ENCODE results near the gene PTMS.

Gene PTMS

DNA sequence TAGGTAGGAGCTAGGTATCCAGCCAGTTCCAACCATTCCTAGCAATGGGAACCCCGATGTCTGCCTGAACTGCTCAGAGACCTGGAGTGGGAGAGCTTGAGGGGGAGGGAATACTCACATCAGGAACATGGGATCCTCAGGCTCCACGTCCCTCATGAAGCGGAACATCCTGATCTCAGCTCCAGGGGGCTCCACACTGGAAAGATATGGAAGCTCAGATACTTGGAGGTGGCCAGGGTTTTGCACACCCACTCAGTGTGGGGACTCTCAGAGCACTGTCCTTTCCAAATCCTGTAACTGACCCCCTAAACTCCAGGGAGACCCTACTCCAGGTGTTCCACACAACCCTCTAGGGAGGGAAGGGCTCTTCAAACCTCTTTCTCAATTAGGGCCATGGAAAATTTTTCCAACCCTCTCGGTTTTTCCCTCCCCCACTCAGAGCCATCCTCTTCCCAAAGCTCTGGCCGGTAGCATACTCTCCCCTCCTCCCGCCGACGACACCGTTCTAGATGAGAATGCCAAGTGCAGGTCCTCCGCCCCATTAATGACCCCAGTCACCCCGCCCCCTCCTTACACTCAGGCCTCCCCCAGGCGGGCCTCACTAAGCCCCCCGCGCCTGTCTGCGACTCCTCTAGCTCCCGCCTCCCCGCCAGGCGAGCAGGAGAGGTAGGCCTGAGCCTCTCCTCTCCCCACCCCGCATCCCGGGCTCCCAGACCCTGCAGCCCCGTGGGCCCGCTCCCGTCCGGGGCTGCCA is 13.8 kb upstream of the PTMS start:
- DNase-seq (ENCODE audit: low read depth) = no peak

DNA sequence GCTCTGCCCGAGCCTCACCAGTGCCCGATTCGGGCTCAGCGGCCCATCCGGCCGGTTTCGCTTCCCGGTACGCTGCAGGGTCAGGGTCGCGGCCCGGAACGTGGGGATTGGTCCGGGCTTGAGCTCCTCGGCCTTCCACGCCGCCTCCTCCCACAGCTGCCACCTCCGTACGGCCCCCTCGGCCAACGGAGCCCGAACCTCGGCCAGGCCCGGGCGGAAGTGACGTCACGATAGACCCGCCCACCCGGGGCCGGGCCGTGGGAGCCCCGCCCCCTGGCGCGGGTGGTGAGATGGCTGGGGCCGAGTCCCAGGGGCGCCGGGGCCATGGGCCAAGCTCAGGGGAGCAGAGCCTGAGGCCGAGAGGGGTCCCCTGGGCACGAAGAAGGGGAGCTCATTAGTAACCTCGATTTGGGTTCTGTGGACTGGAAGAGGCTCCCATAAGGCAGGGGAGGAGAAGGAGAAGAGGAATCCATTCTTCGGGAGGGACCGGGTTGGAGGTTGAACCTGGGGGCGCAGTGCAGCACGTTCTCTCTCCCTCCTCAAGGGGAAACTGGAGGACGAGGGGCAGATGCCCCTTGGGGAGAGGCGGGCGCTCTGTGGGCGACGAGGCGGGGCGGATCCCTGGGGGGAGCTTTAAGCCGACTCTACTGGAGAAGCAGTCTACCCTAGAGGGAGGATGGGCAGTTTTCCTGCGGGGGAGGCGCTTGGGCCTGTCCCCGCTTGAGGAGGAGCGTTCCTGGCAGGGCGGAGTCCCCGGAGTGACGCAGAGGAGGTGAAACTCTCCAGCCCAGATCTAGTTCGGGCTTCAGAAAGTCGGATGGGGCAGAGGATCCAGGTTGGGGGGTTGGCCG is 13.0 kb upstream of the PTMS start, which contains the start of gene MLF2:
TSS of gene MLF2 (minus strand) at position 221 of the 851 bp plus-strand sequence. CDS start 807 bp downstream, outside the sequence.
- peak; percentile 96 for DNase-seq (ENCODE audit: low read depth)

DNA sequence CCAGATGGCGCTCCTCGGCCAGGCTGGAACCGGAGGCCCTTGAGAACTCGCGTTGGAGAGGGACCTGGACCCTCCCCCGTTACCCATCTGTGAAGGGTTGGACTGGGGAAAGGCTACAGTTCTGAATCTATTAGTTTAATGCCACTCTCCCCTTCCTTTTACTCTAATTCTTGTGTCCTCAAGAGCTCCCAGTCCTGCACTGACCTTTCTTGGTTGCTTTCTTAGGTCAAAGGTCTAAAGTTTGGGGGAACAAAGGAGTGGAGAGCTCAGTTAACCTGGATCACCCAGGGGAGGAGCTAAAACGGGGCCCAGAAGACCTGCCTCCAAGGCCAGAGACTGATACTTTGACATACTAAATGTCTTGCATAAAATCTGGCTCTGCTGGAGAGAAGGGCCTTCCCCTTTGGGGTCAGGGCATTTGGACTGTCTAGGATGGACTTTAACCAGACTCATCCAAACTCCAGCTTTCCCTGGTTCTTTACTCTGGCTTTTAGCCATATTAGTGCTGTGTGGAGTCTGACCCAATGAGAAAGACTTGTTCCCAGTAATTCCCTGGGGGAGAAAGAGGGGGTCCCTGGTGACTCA is 12.3 kb upstream of the PTMS start:
- no peak for DNase-seq (ENCODE audit: low read depth)

DNA sequence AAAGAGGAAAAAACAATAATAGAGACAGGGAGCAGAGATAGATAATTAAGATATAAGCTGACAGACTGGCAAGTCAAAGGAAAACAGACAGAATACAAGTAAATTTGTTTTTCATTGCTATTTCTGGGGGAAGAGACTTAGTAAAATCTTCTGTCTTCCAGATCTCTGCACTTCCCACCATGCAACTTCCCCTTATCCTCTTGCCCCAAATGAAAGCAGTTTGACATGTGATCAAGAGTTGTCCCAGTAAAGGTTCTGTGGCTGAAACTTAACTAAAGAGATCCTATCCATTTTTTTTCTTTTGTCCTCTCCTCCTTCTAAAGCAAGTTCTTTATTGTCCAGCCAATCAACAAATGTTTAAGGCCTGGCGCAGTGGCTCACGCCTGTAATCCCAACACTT is 11.8 kb upstream of the PTMS start:
- DNase-seq (ENCODE audit: low read depth) = no peak

DNA sequence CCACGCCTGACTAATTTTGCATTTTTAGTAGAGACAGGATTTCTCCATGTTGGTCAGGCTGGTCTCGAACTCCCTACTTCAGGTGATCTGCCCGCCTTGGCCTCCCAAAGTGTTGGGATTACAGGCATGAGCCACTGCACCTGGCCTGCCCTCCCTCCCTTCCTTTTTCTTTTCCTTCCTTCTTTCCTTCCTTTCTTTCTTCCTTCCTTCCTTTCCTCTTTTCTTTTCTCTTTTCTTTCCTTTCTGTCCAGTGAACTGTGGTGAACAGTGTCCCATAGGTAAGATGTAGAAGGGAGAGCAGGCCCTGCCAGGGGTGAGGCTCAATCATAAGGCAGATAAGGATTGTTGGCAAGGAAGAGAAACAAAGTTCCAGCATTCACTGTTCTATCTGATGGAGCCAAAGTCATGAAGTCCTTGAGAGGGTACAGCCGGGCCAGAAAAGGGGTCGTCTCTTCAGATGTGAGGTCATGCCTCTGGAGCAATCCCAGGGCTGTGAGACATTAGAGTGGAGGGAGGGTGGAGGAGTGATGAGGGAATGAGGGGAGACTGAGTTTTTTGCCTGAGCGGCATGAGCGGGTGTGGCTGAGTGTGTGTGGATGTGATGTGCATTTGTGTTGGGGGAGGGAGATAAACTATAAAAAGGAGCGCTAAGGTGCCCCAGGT is 9.0 kb upstream of the PTMS start:
- no peak for DNase-seq (ENCODE audit: low read depth)

DNA sequence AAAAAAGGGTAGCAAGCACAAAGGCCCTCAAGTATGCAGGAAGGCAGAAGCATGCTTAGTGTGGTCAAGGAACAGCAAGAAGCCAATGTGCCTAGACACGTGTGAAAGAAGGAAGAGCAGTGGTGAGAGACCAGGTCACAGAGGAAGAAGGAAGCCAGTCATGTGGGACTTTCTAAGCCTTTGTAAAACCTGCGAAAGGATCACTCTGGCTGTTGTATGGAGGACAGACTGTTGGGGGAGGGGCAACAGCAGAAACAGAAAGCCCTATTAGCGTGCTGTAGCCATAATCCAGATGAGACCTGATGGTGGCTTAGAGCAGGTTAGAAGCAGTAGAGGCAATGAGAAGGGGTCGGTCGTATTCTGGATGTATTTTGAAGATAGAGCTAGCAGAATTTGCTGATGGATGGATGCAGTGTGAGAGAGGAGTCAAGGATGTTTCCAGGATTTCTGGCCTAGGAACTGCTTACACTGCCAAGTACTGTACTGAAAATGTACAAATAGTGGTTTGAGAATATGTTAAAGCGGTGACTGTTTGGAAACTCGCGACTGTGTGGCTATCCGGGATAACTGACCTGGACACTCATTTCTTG is 7.6 kb upstream of the PTMS start:
- no peak for DNase-seq (ENCODE audit: low read depth)

DNA sequence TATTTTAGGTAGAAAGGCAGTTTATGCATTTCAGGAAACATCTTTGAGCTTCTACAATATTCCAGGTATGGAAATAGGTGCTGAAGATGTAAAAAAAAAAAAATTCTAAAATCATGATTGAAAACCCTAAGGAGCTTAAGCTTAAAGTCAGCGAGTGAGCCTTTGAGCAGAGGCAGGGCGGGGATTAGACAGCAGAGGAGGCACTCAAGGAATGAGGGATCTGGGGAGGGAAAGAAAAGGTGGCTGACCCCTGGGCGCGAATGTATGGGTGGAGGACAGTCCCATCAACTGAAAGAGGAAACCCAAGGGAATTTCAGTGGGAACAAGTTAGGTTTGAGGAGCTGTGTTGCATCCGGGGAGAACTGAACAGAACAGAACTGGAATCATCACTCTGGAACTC is 6.4 kb upstream of the PTMS start:
- DNase-seq (ENCODE audit: low read depth) = no peak

DNA sequence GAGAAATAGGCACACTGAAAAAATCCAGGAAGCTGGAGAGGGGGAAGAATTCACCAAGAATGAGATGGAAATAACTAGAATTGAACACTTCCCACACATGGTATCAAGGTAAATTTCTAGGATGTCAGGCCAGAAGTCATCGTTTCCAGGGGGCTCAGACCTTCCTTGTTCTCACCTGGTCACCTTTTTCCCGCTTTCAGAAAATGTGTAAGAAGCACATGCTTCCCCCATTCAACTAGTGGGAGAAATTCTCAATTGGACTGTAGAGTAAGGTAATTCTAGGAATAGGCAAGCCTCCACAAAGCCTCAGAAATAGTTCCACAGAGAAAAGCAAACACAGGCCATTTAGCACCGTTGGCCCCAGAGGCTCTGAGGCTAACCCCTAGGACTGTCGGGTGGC is 2.8 kb upstream of the PTMS start:
- no peak for DNase-seq (ENCODE audit: low read depth)

DNA sequence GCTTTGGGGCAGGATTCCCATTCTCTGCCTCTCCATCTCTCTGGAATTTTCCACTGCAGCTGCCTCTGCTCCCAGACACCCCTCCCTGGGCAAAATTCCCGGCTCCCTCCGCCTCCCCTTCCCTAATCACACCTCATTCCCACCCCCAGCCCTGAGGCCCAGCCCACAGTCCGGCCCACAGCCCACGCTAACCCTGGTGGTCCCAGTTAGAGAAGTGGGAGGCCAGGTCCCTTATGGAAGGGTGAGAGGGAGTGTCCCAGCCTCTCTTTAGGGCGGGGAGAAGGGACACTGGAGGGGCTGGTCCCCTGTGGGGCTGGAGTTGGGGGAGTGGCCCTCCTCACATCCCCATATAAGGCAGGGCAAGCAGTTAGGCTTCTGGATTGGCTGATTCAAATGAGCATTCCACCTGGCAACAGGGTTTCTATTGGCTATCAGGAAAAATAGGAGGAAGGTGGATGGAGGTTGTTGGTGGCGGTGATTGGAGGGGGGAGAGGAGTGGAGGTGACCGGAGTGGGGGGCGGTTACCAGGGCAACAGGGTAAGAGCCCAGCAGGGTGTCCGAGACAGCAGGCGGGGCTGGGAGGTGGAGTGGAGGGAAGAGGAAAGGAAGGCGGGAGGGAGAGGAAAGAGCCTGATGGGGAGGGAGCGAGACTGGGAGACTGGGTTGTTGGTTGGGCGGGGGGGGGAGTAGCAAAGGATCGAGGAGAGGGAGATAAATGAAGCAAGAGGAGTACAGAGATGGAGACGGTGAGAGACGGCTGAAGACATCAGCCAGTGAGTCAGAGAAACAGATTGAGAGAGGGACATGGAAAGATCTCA is 1.9 kb upstream of the PTMS start:
- no peak for DNase-seq (ENCODE audit: low read depth)

DNA sequence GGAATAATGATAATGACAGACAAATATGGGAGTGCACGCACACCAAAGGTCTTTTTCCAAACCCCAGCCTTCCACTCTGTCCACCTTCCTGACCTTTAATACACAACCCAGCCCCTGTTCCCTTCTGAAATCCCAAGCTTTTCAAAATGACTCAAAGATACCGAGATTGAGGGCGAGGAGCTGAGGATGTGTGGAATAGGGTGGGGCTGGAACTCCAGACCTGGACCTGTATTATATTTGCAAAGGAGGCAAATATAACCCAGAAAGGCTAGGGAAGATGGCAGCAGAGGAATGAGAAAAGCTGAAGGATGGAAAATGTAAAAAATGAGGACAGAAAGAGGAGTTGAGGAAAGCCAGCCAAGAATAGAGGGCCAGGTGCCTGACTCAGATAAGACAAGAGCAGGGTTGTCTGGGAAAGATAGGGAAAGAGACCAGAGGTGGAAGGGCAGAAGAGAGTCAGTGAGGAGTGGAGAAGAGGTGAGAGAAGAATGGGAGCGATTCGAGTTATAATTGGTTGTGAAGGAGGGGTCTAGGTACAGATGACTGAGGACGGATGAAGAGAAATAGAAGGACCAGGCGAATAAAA is 1.0 kb upstream of the PTMS start:
- DNase-seq (ENCODE audit: low read depth) = no peak

DNA sequence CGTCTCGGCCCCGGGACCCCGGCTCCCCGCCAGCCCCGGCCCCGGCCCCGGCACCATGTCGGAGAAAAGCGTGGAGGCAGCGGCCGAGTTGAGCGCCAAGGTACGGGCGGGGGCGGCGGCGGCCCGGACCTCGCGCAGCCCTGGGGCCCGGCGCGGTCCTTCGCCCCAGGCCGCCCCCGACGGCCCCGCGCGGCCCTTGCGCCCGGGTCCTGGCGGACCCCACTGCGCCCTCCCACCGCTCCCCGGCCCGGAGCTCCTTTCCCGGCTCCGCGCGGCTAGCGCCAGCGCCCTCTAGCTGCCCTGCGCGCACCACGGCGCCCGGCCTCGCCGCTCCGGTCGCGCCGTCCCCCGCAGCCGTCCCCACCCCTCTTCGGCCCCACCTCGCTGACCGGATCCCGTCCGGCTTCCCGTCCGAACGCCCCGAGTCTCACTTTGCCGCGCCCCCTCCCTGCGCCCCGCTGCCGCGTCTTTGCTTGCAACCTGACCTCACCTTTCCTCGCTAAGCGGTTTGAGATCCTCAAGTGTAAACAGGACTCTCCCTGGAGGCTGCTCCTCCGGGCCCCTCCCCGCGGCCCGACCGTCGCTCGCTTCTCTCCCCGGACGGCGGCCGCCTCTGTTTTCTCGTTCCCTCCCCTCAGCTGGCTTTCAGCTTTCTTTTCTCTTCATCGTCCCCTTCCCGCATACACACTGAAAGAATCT is 637 bp downstream of the PTMS start:
- no peak for DNase-seq (ENCODE audit: low read depth)

DNA sequence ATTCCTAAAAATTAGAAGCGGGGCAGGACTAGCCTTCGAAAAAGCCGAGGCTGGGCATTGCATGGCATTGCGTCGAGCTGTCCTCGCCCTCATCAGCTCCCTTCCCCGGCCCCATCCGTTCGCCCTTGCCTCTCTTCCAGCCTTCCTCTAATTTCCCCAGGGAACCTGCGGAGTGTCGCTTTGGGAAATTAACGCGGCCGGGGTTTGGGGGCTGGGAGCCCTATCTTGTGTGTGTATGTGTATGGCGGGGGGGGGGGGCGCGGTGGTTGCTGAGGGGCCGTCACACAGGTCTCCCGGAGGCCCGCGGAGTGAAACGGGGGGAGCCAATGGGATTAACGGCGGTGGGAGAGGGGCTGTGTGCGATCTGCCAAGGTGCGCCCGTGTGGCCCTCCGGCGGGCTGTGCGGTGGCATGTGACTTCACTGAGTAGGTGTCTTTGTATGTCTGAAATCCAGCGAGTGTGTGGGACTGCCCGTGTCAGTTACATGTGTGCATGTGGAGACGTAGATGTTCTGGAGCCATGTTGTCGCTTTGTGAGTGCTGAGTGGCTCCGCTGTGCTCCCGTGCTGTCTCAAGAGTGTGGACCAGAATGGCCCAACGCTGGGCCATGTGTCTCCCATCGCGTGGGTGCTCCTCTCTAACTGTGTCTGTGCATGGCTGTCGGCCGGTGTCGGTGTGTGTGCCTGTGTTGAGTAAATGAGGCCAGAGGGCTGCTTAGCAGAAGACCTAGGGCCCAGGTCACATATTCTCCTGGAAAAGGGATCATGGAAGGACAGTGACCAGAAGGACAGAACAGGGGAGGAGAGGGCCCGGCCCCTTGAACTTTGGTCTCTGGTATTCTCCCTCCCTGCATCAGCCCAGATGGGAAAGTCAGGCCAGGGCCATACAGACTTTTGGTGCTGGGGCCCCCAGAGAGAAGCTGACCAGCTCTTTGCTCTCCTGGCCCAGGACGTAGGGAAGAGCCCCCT is 1.5 kb downstream of the PTMS start:
- DNase-seq (ENCODE audit: low read depth) = no peak

DNA sequence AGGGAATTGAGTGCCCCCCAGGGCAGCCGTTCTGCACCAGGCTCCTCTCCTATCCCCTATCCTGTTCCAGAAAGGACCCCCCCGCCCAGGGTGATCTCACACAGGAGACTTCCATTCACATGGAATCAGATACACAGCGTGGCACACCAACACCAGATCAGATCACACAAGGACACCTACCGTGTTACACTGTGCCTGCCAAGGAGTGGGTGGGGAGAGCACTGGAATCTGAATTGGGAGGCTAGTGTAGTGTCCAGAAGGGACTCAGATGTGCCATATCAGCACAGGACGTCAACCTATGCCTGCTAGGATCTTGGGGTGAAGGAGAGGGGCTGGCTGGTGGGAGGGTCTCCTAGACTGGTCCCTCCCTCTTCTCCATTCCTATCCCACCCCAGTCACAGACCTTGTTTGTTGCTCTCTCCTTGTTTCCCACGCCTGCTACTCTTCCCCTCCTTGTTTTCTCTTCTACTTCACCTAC is 2.3 kb downstream of the PTMS start:
- DNase-seq (ENCODE audit: low read depth) = no peak

DNA sequence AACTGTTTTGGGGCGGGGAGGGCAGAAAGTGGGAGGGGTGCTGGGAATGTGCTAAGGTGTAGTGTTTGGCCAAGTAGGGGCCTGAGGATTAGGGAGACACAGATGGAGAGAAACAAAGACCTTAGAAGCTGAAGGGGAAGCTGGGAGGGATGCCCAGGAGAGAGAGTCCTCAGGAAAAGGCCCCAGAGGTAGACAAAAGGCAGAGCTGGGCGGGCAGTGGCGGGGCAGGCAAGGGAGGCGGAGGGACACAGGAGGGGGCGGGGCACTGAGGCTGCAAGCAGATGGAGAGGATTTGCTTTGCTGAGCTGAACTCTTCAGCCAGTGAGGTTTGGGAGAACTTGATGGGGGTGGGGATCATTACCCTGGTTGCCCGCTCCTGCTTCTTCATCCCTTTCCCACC is 2.8 kb downstream of the PTMS start:
- DNase-seq (ENCODE audit: low read depth) = no peak

DNA sequence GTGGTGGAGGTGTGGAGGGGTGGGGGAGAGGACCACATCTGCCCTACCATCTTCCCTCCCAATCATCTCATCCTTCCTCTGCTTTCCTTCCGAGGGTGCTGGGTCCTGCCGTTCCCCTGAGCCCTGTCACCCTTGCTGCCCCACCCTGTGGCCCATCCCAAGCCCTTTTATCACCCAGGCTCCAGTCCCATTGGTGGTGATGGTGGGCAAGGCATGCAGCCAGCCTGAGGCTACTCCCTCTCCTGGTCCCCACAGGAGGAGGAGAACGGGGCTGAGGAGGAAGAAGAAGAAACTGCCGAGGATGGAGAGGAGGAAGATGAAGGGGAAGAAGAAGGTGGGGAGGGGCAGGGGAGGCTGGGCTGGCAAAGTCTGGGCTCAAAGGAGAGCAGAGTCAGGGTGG is 3.5 kb downstream of the PTMS start:
- DNase-seq (ENCODE audit: low read depth) = no peak

DNA sequence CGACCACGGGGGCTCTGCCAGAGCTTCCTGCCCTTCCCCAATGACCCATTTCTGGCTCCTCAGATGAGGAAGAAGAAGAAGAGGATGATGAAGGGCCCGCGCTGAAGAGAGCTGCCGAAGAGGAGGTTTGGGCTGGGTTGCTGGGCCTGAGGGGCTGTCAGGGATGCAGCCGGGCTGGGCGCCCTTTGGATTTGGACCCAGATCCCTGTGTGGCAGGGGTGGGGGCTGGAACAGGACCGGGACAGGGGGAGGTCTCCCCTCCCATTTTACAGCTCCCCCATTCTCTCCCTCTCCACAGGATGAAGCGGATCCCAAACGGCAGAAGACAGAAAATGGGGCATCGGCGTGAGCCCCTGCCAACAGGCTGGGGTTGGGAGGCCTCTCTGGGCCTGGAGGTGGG is 3.9 kb downstream of the PTMS start:
- DNase-seq (ENCODE audit: low read depth) = no peak

DNA sequence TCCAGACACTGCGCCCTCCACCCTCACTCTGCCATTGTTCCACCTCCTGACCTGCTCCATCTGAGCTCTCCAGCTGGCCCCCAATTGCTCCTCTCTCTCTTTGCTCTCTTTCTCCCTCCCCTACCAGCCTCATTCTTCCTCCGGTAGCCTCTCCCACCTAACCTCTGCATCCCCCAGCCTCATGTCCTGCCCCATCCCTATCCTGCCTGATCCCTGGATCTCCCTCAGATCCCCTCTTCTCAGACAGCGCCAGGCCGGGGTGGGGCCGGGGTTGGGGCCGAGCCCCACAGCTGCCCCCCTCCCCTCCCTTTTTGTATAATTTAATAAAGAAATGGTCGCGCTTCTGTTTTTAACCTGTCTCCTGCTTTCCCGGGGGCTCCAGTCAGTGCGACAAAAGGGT is 4.4 kb downstream of the PTMS start:
- no peak for DNase-seq (ENCODE audit: low read depth)

DNA sequence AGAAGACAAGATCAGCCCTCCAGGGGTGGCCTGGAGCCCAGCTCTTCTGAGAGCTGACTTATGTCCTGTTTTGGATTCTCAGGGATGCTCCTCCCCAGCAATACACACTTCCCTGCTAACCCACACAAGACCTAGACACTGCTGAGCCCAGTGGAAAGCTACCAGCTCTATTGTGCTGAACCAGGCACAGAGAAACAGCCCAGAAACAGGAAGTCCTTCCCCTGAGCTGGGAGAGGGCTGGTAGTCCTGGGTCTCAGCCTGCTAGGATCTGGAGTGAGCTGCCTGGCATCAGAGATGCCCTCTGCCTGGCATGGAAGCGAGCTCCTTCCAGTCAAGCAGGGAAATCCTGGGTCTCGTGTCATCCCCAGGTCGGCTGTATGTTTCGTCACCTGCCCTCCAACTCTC is 4.9 kb downstream of the PTMS start:
- no peak for DNase-seq (ENCODE audit: low read depth)

Measured in stimulated activated CD8-positive, alpha-beta memory T cell treated with anti-CD3 and anti-CD28 coated beads, Interleukin-15, amount 100 ng/mL, for 1 hour (primary cell).